ENCODE data around the gene KIDINS220.

DNA sequence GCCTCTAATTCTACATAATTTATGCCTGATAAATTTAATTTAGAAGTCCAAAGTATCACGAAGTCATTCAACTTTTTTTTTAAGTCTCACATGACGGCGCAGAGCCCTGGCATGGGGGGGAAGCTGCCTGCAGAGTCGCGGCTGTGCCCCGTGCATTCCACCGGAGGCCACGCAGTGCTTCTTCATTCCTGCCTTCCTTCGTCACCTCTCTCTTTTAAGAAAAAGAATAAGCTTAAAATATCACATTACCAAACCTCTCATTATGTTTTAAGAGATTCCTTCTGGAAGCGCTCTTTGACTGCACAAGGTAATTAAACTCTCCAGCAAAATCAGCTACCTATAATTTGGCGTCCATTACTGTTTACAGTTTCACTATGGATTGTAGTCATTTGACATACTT lies 20.3 kb upstream of the KIDINS220 start:
- TF ChIP-seq, protein P1, sequence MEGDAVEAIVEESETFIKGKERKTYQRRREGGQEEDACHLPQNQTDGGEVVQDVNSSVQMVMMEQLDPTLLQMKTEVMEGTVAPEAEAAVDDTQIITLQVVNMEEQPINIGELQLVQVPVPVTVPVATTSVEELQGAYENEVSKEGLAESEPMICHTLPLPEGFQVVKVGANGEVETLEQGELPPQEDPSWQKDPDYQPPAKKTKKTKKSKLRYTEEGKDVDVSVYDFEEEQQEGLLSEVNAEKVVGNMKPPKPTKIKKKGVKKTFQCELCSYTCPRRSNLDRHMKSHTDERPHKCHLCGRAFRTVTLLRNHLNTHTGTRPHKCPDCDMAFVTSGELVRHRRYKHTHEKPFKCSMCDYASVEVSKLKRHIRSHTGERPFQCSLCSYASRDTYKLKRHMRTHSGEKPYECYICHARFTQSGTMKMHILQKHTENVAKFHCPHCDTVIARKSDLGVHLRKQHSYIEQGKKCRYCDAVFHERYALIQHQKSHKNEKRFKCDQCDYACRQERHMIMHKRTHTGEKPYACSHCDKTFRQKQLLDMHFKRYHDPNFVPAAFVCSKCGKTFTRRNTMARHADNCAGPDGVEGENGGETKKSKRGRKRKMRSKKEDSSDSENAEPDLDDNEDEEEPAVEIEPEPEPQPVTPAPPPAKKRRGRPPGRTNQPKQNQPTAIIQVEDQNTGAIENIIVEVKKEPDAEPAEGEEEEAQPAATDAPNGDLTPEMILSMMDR (IDR thresholded peaks at IDR 0.05; ENCODE audit: poor library complexity): no peak
- TF ChIP-seq EZH2 (IDR thresholded peaks at IDR 0.05; ENCODE audit: borderline replicate concordance): no peak
